Endothelial cell of umbilical vein (primary cell): ENCODE measurements around the gene SMC3. TPM values are rescaled to one million over a fixed set of nuclear protein-coding genes. Genes with fewer than 3 reads are reported as not detected.

Experiments
- BruUV-seq: library from RNA; stranded (reverse); fragments of 400-500 nt; replicated peaks from 2 replicates; lab custom pipeline; 2021; lab: Mats Ljungman, UMichigan
- CTCF ChIA-PET: fragments of 300-600, 350-600 bp; sonication (Branson Sonifier 250); formaldehyde crosslinking; loops from one replicate; lab custom pipeline; 2021; ENCODE audit warnings: antibody characterized with exemption, inconsistent platforms; lab: Charles Lee
- POLR2A ChIA-PET: fragments of 300-600, 350-600 bp; sonication (Branson Sonifier 250); formaldehyde crosslinking; loops from one replicate; lab custom pipeline; 2021; ENCODE audit warnings: antibody characterized with exemption, inconsistent platforms; lab: Charles Lee
- DNase-seq: peaks from one replicate; pipeline ENCODE4 v3.0.0-alpha.2; 2011; ENCODE audit warnings: low read depth, low spot score
- FAIRE-seq: peaks from 2 replicates; lab custom pipeline; 2011; peaks lifted over from hg19 to GRCh38; lab: Jason Lieb, UNC
- H2AFZ ChIP-seq: 2 replicates; pipeline ENCODE4 v1.6.0; 2012; ENCODE audit warnings: low read depth, low read length, control low read depth, inconsistent platforms
- H3K27ac ChIP-seq: 2 replicates; pipeline ENCODE4 v1.5.1; 2011; ENCODE audit warnings: low read depth, mild to moderate bottlenecking, control low read depth, low read length, moderate library complexity; ENCODE audit not compliant: insufficient read depth
- H3K27me3 ChIP-seq, 2 experiments: 2 replicates each; pipeline versions ENCODE4 v1.6.0 to v1.6.1; 2011; ENCODE audit warnings: low read length in 2 of 2, mixed read lengths in 1 of 2; ENCODE audit not compliant: control insufficient read depth in 2 of 2, insufficient read depth in 2 of 2
- H3K36me3 ChIP-seq, 2 experiments: 2 replicates in 1 of 2; 3 replicates in 1 of 2; pipeline ENCODE4 v1.5.1; 2011; ENCODE audit warnings: low read length in 2 of 2, mild to moderate bottlenecking in 1 of 2, moderate library complexity in 1 of 2; ENCODE audit not compliant: control insufficient read depth in 2 of 2, insufficient read depth in 2 of 2; ENCODE audit errors: extremely low read depth in 1 of 2
- H3K4me1 ChIP-seq: 3 replicates; pipeline ENCODE4 v1.5.1; 2011; ENCODE audit warnings: mild to moderate bottlenecking, low read length; ENCODE audit not compliant: control insufficient read depth, insufficient read depth; ENCODE audit errors: extremely low read depth
- H3K4me2 ChIP-seq: 2 replicates; pipeline ENCODE4 v1.6.1; 2011; ENCODE audit warnings: low read length, control low read depth, mixed read lengths; ENCODE audit not compliant: insufficient read depth
- H3K4me3 ChIP-seq, 3 experiments: fragments of 200-600 bp in 1 of 3; sonication (generic), shearing (Covaris generic) in 1 of 3; replicated peaks in 1 of 3; 2 replicates each; pipeline ENCODE4 v1.5.1; 2011 to 2016; ENCODE audit warnings: control low read depth in 3 of 3, low read length in 3 of 3, mild to moderate bottlenecking in 2 of 3, inconsistent platforms in 1 of 3, low read depth in 1 of 3, moderate library complexity in 1 of 3; ENCODE audit not compliant: insufficient read depth in 1 of 3
- H3K79me2 ChIP-seq: 2 replicates; pipeline ENCODE4 v1.6.0; 2012; ENCODE audit warnings: low read length, inconsistent platforms; ENCODE audit not compliant: control insufficient read depth, insufficient read depth
- H3K9ac ChIP-seq: replicated peaks from 2 replicates; pipeline ENCODE3; 2011; ENCODE audit warnings: low read length, control low read depth; ENCODE audit not compliant: insufficient read depth; ENCODE audit errors: extremely low read depth
- H3K9me1 ChIP-seq: replicated peaks from 3 replicates; pipeline ENCODE4 v1.6.0; 2011; ENCODE audit warnings: mild to moderate bottlenecking, low read length; ENCODE audit not compliant: control insufficient read depth, insufficient read depth; ENCODE audit errors: extremely low read depth
- H3K9me3 ChIP-seq: replicated peaks from 2 replicates; pipeline ENCODE4 v1.5.1; 2012; ENCODE audit warnings: low read length, inconsistent platforms; ENCODE audit not compliant: control insufficient read depth, insufficient read depth
- H4K20me1 ChIP-seq: replicated peaks from 2 replicates; pipeline ENCODE3; 2011; ENCODE audit warnings: mild to moderate bottlenecking, low read length; ENCODE audit not compliant: control insufficient read depth, insufficient read depth; ENCODE audit errors: extremely low read depth
- EZH2 ChIP-seq: IDR thresholded peaks from 2 replicates; pipeline ENCODE4 v1.6.1; 2012; ENCODE audit warnings: borderline replicate concordance, low read depth, mild to moderate bottlenecking, moderate library complexity, low read length, inconsistent platforms; ENCODE audit not compliant: severe bottlenecking
- FOS ChIP-seq: IDR thresholded peaks from 2 replicates; pipeline ENCODE4 v1.6.1; 2011; ENCODE audit warnings: mild to moderate bottlenecking, low read length, moderate library complexity, borderline replicate concordance; ENCODE audit not compliant: insufficient read depth
- GATA2 ChIP-seq: IDR thresholded peaks from 2 replicates; pipeline ENCODE4 v1.7.0; 2011; ENCODE audit warnings: low read depth, mild to moderate bottlenecking, moderate library complexity, mixed read lengths, low read length; ENCODE audit not compliant: insufficient read length, insufficient read depth
- JUN ChIP-seq: IDR thresholded peaks from 2 replicates; pipeline ENCODE4 v1.6.1; 2011; ENCODE audit warnings: borderline replicate concordance, low read depth; ENCODE audit not compliant: insufficient read length, insufficient read depth
- MYC ChIP-seq: IDR thresholded peaks from one replicate; pipeline ENCODE4 v1.6.1; 2011; ENCODE audit warnings: mild to moderate bottlenecking, low read depth, low read length
- POLR2A ChIP-seq: IDR thresholded peaks from 2 replicates; pipeline ENCODE4 v1.6.1; 2012; ENCODE audit warnings: low read depth, mild to moderate bottlenecking, control low read depth, low read length
- POLR2AphosphoS5 ChIP-seq: IDR thresholded peaks from 2 replicates; pipeline ENCODE4 v1.6.1; 2012; ENCODE audit warnings: low read depth, mild to moderate bottlenecking, control low read depth, low read length, moderate library complexity; ENCODE audit not compliant: insufficient read depth
- dilution Hi-C: fragments of 300-500 bp; cut with MboI; formaldehyde crosslinking; loops from one replicate; pipeline ENCODE4 v1.15.0; 2019; ENCODE audit warnings: low sequenced_read_pairs; ENCODE audit not compliant: extremely low pct_ligation_motif_present
- intact Hi-C: fragments of 100-400 bp; cut with micrococcal nuclease; formaldehyde crosslinking; loops from one replicate; pipeline ENCODE4 v1.10.0; 2022
- polyA plus RNA-seq, 4 experiments: library from polyadenylated mRNA; depleted of rRNA in 3 of 4; stranded (reverse) in 3 of 4; unstranded in 1 of 4; fragments of >200 nt; gene quantifications; 2 replicates each; pipeline versions ENCODE4 v1.2.1 to v1.2.3, GENCODE V29; 2011 to 2012; ENCODE audit warnings: missing spikeins in 1 of 4
- total RNA-seq: library from RNA; stranded (reverse); gene quantifications from 2 replicates; pipeline ENCODE4 v1.2.3, GENCODE V29; 2021
- TF ChIP-seq, protein P1 (sequence below), 2 donors: IDR thresholded peaks; 1 replicate in 1 of 2; 2 replicates in 1 of 2; pipeline ENCODE4 v1.5.1; 2011; ENCODE audit warnings: low read length in 2 of 2, mild to moderate bottlenecking in 2 of 2, moderate library complexity in 2 of 2, control low read depth in 1 of 2, inconsistent platforms in 1 of 2, low read depth in 1 of 2; ENCODE audit not compliant: insufficient read depth in 1 of 2; ENCODE audit errors: extremely low read depth in 1 of 2
- TF ChIP-seq, protein P2 (sequence below): IDR thresholded peaks from 2 replicates; pipeline ENCODE4 v1.6.1; 2011; ENCODE audit not compliant: insufficient read depth, insufficient read length

Gene SMC3
- total and polyA plus RNA-seq, 2 donors (not counting 3 experiments of a cell fraction or from before 2014, with no cell fraction given), result 5.5 to 44.2 TPM

DNA sequence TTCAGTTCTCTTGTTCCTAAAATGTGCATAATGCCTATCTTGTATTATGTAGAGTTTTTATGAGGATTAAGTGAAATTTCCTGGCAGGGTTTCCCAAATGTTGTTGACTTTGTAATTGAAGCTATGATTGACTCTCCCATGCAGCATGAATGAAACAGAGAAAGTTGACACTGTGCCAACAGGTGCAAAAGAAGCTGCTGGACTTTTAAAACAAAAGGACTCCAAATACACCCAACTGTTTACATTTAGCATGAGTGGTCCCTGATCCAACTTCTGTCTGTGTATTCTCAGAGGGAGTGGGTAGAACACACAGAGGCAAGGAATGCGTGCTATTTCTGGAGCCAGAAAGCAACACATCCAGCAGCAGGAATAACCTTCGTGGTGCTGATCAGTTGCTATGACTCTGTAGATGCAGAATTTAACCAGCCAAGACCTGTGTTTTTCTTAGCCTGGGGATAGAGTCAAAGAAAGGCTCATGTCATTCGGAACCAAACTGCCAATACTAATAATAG lies 62.2 kb downstream of the SMC3 start:
- Histone ChIP-seq H3K36me3 (no peaks in the 10 kb centered on the region), H3K27ac (no peak overlapping the region), H3K9ac (no peak overlapping the region), H3K4me2 (no peak overlapping the region), H3K4me3 (no peak overlapping the region), H3K27me3 (peaks cover 11 to 14% of the 10 kb centered on the region in 2 experiments), H2AFZ (no peak overlapping the region), H3K4me1 (no peaks in the 10 kb centered on the region), H3K79me2 (no peaks in the 10 kb centered on the region), H3K9me3 (no peaks in the 10 kb centered on the region), H3K9me1 (no peaks in the 10 kb centered on the region), H4K20me1 (no peaks in the 10 kb centered on the region)
- dilution Hi-C loops (no loop called here), intact Hi-C loops (no loop called here)
- FAIRE-seq (no peak), DNase-seq (no peak)
- ChIA-PET CTCF (no interaction called here), POLR2A (no interaction called here)
- TF ChIP-seq, protein P1, sequence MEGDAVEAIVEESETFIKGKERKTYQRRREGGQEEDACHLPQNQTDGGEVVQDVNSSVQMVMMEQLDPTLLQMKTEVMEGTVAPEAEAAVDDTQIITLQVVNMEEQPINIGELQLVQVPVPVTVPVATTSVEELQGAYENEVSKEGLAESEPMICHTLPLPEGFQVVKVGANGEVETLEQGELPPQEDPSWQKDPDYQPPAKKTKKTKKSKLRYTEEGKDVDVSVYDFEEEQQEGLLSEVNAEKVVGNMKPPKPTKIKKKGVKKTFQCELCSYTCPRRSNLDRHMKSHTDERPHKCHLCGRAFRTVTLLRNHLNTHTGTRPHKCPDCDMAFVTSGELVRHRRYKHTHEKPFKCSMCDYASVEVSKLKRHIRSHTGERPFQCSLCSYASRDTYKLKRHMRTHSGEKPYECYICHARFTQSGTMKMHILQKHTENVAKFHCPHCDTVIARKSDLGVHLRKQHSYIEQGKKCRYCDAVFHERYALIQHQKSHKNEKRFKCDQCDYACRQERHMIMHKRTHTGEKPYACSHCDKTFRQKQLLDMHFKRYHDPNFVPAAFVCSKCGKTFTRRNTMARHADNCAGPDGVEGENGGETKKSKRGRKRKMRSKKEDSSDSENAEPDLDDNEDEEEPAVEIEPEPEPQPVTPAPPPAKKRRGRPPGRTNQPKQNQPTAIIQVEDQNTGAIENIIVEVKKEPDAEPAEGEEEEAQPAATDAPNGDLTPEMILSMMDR (IDR thresholded peaks at IDR 0.05; ENCODE audit: extremely low read depth in 1 of 2, insufficient read depth in 1 of 2, low read depth in 1 of 2, low read length in 2 of 2), result no peak
- TF ChIP-seq MYC (no peak), POLR2AphosphoS5 (no peak), POLR2A (no peak), EZH2 (no peak), GATA2 (no peak), JUN (no peak), FOS (no peak)
- TF ChIP-seq, protein P2, sequence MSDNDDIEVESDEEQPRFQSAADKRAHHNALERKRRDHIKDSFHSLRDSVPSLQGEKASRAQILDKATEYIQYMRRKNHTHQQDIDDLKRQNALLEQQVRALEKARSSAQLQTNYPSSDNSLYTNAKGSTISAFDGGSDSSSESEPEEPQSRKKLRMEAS, result no peak
- BruUV-seq, result no TSS peak
